Forelimb muscle (tissue), 1 donor: ENCODE data around the gene RNF157. TPM values are rescaled to one million over a fixed set of nuclear protein-coding genes. Genes with fewer than 3 reads are reported as not detected.

Experiments
- DNase-seq: peaks from one replicate; pipeline ENCODE4 v3.0.0-alpha.2; 2013; ENCODE audit warnings: low read depth
- polyA plus RNA-seq: library from polyadenylated mRNA; unstranded; fragments of 120-200 nt; gene quantifications from one replicate; pipeline ENCODE4 v1.2.1, GENCODE V29; 2013; ENCODE audit not compliant: insufficient read length

The RNF157 gene
- polyA plus RNA-seq, 1 donor: 12.1 TPM

GRCh38 chr17:76157759-76158158 is 82.5 kb downstream of the RNF157 start:
- no peak for DNase-seq

- no peak for DNase-seq
Measured at GRCh38 chr17:76156662-76156991, 83.7 kb downstream of the RNF157 start.

- no peak for DNase-seq
Measured at GRCh38 chr17:76155988-76156661, 84.2 kb downstream of the RNF157 start.

GRCh38 chr17:76154936-76155845 is 85.1 kb downstream of the RNF157 start:
- no peak for DNase-seq

GRCh38 chr17:76154292-76154691 is 86.0 kb downstream of the RNF157 start:
- no peak for DNase-seq

- no peak for DNase-seq
Measured at GRCh38 chr17:76153640-76154039, 86.7 kb downstream of the RNF157 start.

- no peak for DNase-seq
Measured at GRCh38 chr17:76153202-76153601, 87.1 kb downstream of the RNF157 start.

GRCh38 chr17:76152591-76152990 is 87.7 kb downstream of the RNF157 start:
- DNase-seq: no peak

GRCh38 chr17:76151896-76152454 is 88.3 kb downstream of the RNF157 start:
- DNase-seq: no peak

- DNase-seq: no peak
Measured at GRCh38 chr17:76150712-76151622, 89.3 kb downstream of the RNF157 start.

- no peak for DNase-seq
Measured at GRCh38 chr17:76149214-76149613, 91.1 kb downstream of the RNF157 start.

GRCh38 chr17:76148015-76148326 is 92.3 kb downstream of the RNF157 start:
- no peak for DNase-seq

GRCh38 chr17:76147211-76148014 is 92.9 kb downstream of the RNF157 start:
- no peak for DNase-seq

GRCh38 chr17:76146053-76146851 is 94.0 kb downstream of the RNF157 start:
- DNase-seq: no peak

- DNase-seq: no peak
Measured at GRCh38 chr17:76145231-76146052, 94.9 kb downstream of the RNF157 start.

- DNase-seq: no peak
Measured at GRCh38 chr17:76142585-76143041, 97.7 kb downstream of the RNF157 start.

- no peak for DNase-seq
Measured at GRCh38 chr17:76142039-76142584, 98.2 kb downstream of the RNF157 start.

- peak; percentile 26 for DNase-seq
Measured at GRCh38 chr17:76141212-76142038, 98.9 kb downstream of the RNF157 start, which contains the start of gene FOXJ1. FOXJ1 (minus strand) TSS chr17:76141245; CDS start chr17:76140395, 850 bp downstream.
